HG03103 (cell line): ENCODE measurements around the gene PADI4.

Source experiments
- ATAC-seq: cut with Tn5 transposase; IDR thresholded peaks from one replicate; pipeline ENCODE4 v1.9.1; 2021; ENCODE audit warnings: low read depth; ENCODE audit not compliant: unreplicated experiment

PADI4 gene

GRCh38 chr1:17307946-17308345 is at the start of gene PADI4:
TSS of gene PADI4 (plus strand) at chr1:17308197. CDS start at chr1:17308223, 26 bp downstream.
- ATAC-seq, result no peak

GRCh38 chr1:17258758-17259130 is 49.3 kb upstream of the PADI4 start:
- no peak for ATAC-seq

GRCh38 chr1:17259233-17259873 is 48.6 kb upstream of the PADI4 start:
- no peak for ATAC-seq

GRCh38 chr1:17260264-17260663 is 47.7 kb upstream of the PADI4 start:
- ATAC-seq, result no peak

- ATAC-seq, result no peak
Measured at GRCh38 chr1:17260738-17261137, 47.3 kb upstream of the PADI4 start.

GRCh38 chr1:17263936-17264335 is 44.1 kb upstream of the PADI4 start:
- ATAC-seq, result no peak

GRCh38 chr1:17264470-17264869 is 43.5 kb upstream of the PADI4 start:
- no peak for ATAC-seq

- ATAC-seq, result no peak
Measured at GRCh38 chr1:17265162-17265561, 42.8 kb upstream of the PADI4 start.

GRCh38 chr1:17265950-17266349 is 42.0 kb upstream of the PADI4 start:
- no peak for ATAC-seq

GRCh38 chr1:17270891-17271765 is 36.9 kb upstream of the PADI4 start:
- ATAC-seq, result no peak

GRCh38 chr1:17272066-17272465 is 35.9 kb upstream of the PADI4 start:
- no peak for ATAC-seq

- no peak for ATAC-seq
Measured at GRCh38 chr1:17272646-17273045, 35.4 kb upstream of the PADI4 start.

- no peak for ATAC-seq
Measured at GRCh38 chr1:17273096-17273495, 34.9 kb upstream of the PADI4 start.

GRCh38 chr1:17274186-17275170 is 33.5 kb upstream of the PADI4 start:
- no peak for ATAC-seq

- no peak for ATAC-seq
Measured at GRCh38 chr1:17276568-17276967, 31.4 kb upstream of the PADI4 start.

GRCh38 chr1:17277511-17278159 is 30.4 kb upstream of the PADI4 start:
- no peak for ATAC-seq

- no peak for ATAC-seq
Measured at GRCh38 chr1:17278996-17279830, 28.8 kb upstream of the PADI4 start.

GRCh38 chr1:17280436-17280835 is 27.6 kb upstream of the PADI4 start:
- no peak for ATAC-seq

- no peak for ATAC-seq
Measured at GRCh38 chr1:17280894-17281293, 27.1 kb upstream of the PADI4 start.
